ENCODE measurements around the gene TRIM31.

The TRIM31 gene

GRCh38 chr6:30096829-30097228 is 16.1 kb downstream of the TRIM31 start:
- Histone ChIP-seq H3K9me3 (ENCODE audit: severe bottlenecking) (no peaks in the 10 kb centered on the region), H3K27ac (no peak overlapping the region), H3K4me3 (ENCODE audit: low read depth, low read length) (no peak overlapping the region), H3K36me3 (no peaks in the 10 kb centered on the region), H3K27me3 (ENCODE audit: insufficient read depth, low read depth, severe bottlenecking) (peaks cover 98% of the 10 kb centered on the region)
- TF ChIP-seq CTCF (IDR thresholded peaks at IDR 0.05; ENCODE audit: low read depth, low read length), result no peak
- DNase-seq, result no peak

- Histone ChIP-seq H3K27me3 (ENCODE audit: insufficient read depth, low read depth, severe bottlenecking) (peaks cover 98% of the 10 kb centered on the region), H3K36me3 (no peaks in the 10 kb centered on the region), H3K9me3 (ENCODE audit: severe bottlenecking) (no peaks in the 10 kb centered on the region), H3K4me3 (ENCODE audit: low read depth, low read length) (no peak overlapping the region), H3K27ac (no peak overlapping the region)
- no peak for DNase-seq
- no peak for TF ChIP-seq CTCF (IDR thresholded peaks at IDR 0.05; ENCODE audit: low read depth, low read length)
These were observed 18.8 kb downstream of the TRIM31 start for GRCh38 chr6:30093951-30094661.

- Histone ChIP-seq H3K27me3 (ENCODE audit: insufficient read depth, low read depth, severe bottlenecking) (peaks cover 100% of the 10 kb centered on the region), H3K36me3 (no peaks in the 10 kb centered on the region), H3K9me3 (ENCODE audit: severe bottlenecking) (no peaks in the 10 kb centered on the region), H3K4me3 (ENCODE audit: low read depth, low read length) (no peak overlapping the region), H3K27ac (no peak overlapping the region)
- no peak for TF ChIP-seq CTCF (IDR thresholded peaks at IDR 0.05; ENCODE audit: low read depth, low read length)
- DNase-seq, result no peak
These were observed 19.9 kb downstream of the TRIM31 start for GRCh38 chr6:30092852-30093543.

- no peak for DNase-seq
- H3K4me3 ChIP-seq (ENCODE audit: low read depth, low read length), result no peak overlapping the region
- no peak overlapping the region for H3K27ac ChIP-seq
- H3K36me3 ChIP-seq, result no peaks in the 10 kb centered on the region
- H3K27me3 ChIP-seq (ENCODE audit: insufficient read depth, low read depth, severe bottlenecking), result peaks cover 100% of the 10 kb centered on the region
- peaks cover 6% of the 10 kb centered on the region for H3K9me3 ChIP-seq (ENCODE audit: severe bottlenecking)
- TF ChIP-seq CTCF (IDR thresholded peaks at IDR 0.05; ENCODE audit: low read depth, low read length), result no peak
These were observed 21.1 kb downstream of the TRIM31 start for GRCh38 chr6:30091577-30092381.

- Histone ChIP-seq H3K4me3 (ENCODE audit: low read depth, low read length) (no peak overlapping the region), H3K9me3 (ENCODE audit: severe bottlenecking) (peaks cover 14% of the 10 kb centered on the region), H3K27ac (no peak overlapping the region), H3K36me3 (no peaks in the 10 kb centered on the region), H3K27me3 (ENCODE audit: insufficient read depth, low read depth, severe bottlenecking) (peaks cover 86% of the 10 kb centered on the region)
- TF ChIP-seq CTCF (IDR thresholded peaks at IDR 0.05; ENCODE audit: low read depth, low read length), result no peak
- DNase-seq, result no peak
These were observed 25.0 kb downstream of the TRIM31 start for GRCh38 chr6:30087876-30088275.

All from WERI-Rb-1 (cell line).